ENCODE results near the gene PIK3CB.

GRCh38 chr3:138678086-138678485 lies 156.6 kb downstream of the PIK3CB start:
- TF ChIP-seq SP4 (IDR thresholded peaks at IDR 0.05; ENCODE audit: low read length) (no peak), CTCF (IDR thresholded peaks at IDR 0.05; ENCODE audit: control extremely low read depth in 1 of 3, insufficient read depth in 1 of 3, low read depth in 1 of 3, low read length in 3 of 3) (no peak), USF2 (IDR thresholded peaks at IDR 0.05; ENCODE audit: low read length) (no peak), CHD2 (IDR thresholded peaks at IDR 0.05; ENCODE audit: low read length) (no peak), BRCA1 (IDR thresholded peaks at IDR 0.05; ENCODE audit: low read depth, low read length) (no peak), SP2 (IDR thresholded peaks at IDR 0.05; ENCODE audit: low read length) (no peak), TAF1 (IDR thresholded peaks at IDR 0.05; ENCODE audit: low read depth, low read length) (no peak), POLR2A (IDR thresholded peaks at IDR 0.05; ENCODE audit: control extremely low read depth in 1 of 2, low read depth in 2 of 2, low read length in 2 of 2) (no peak), CBX5 (IDR thresholded peaks at IDR 0.05; ENCODE audit: low read depth, low read length) (no peak), RBBP5 (IDR thresholded peaks at IDR 0.05; ENCODE audit: borderline replicate concordance, low read depth, low read length) (no peak), RFX5 (IDR thresholded peaks at IDR 0.05; ENCODE audit: borderline replicate concordance, low read depth, low read length) (no peak), SIN3A (conservative IDR thresholded peaks at IDR 0.05 in 1 of 2, IDR thresholded peaks at IDR 0.05 in 1 of 2; ENCODE audit: low read depth in 1 of 2, low read length in 2 of 2) (no peak), EZH2 (IDR thresholded peaks at IDR 0.05; ENCODE audit: low read depth, low read length, severe bottlenecking) (no peak), TEAD4 (IDR thresholded peaks at IDR 0.05; ENCODE audit: low read depth, low read length) (no peak)
